K562 (cell line): ENCODE measurements around the gene CSNK1G1. TPM values are rescaled to one million over a fixed set of nuclear protein-coding genes. Genes with fewer than 3 reads are reported as not detected.

Experiments used
- C11orf30 ChIP-seq: fragments of 450-650 bp; IDR thresholded peaks from 2 replicates; pipeline ENCODE4 v1.6.1; 2016; ENCODE audit warnings: low read depth, mild to moderate bottlenecking
- CBX2 ChIP-seq: fragments of 200-600 bp; sonication (generic); IDR thresholded peaks from one replicate; pipeline ENCODE4 v1.6.1; 2012; ENCODE audit warnings: mild to moderate bottlenecking, low read length, inconsistent platforms; ENCODE audit not compliant: insufficient read depth, poor library complexity, severe bottlenecking
- ETV5 ChIP-seq: sonication (generic); formaldehyde crosslinking; IDR thresholded peaks from 2 replicates; pipeline ENCODE4 v1.4.0; 2020; ENCODE audit warnings: low read depth, mild to moderate bottlenecking, missing genetic modification reagents
- EWSR1 ChIP-seq: fragments of 450-650 bp; IDR thresholded peaks from 2 replicates; pipeline ENCODE4 v1.6.1; 2018; ENCODE audit warnings: borderline replicate concordance, mild to moderate bottlenecking, low read depth, moderate library complexity; ENCODE audit not compliant: partially characterized antibody
- FOXA1 ChIP-seq: fragments of 450-650 bp; IDR thresholded peaks from 2 replicates; pipeline ENCODE4 v1.6.1; 2016; ENCODE audit warnings: mild to moderate bottlenecking, borderline replicate concordance
- HNRNPLL ChIP-seq: fragments of 200-400 bp; formaldehyde crosslinking; IDR thresholded peaks from 2 replicates; pipeline ENCODE4 v1.6.1; 2017; ENCODE audit warnings: low read length, low read depth, mild to moderate bottlenecking; ENCODE audit not compliant: poor library complexity, severe bottlenecking
- KHSRP ChIP-seq: fragments of 450-650 bp; IDR thresholded peaks from 2 replicates; pipeline ENCODE4 v1.6.1; 2017
- KLF1 ChIP-seq: fragments of 450-650 bp; IDR thresholded peaks from 2 replicates; pipeline ENCODE4 v1.6.1; 2016; ENCODE audit warnings: missing genetic modification characterization, missing compliant biosample characterization
- KLF10 ChIP-seq: fragments of 250-450 bp; sonication (Bioruptor Pico); IDR thresholded peaks from 2 replicates; pipeline ENCODE4 v1.6.1; 2021; ENCODE audit warnings: matching md5 sums
- MEF2D ChIP-seq: conservative IDR thresholded peaks from 2 replicates; pipeline ENCODE4 v1.6.1; 2016; ENCODE audit warnings: low read depth, missing genetic modification characterization, missing compliant biosample characterization
- PYGO2 ChIP-seq: fragments of 450-650 bp; IDR thresholded peaks from 2 replicates; pipeline ENCODE4 v1.6.1; 2016; ENCODE audit warnings: mild to moderate bottlenecking, missing genetic modification characterization, moderate library complexity, missing compliant biosample characterization
- RBM34 ChIP-seq: fragments of 200-400 bp; formaldehyde crosslinking; IDR thresholded peaks from 2 replicates; pipeline ENCODE4 v1.6.1; 2018; ENCODE audit warnings: low read length, borderline replicate concordance; ENCODE audit not compliant: insufficient read depth
- SLC30A9 ChIP-seq: fragments of 250-450 bp; sonication (Bioruptor Pico); IDR thresholded peaks from 2 replicates; pipeline ENCODE4 v1.8.0; 2022; ENCODE audit warnings: mild to moderate bottlenecking, moderate library complexity
- SP2 ChIP-seq: IDR thresholded peaks from 2 replicates; pipeline ENCODE4 v1.6.1; 2011; ENCODE audit warnings: mild to moderate bottlenecking, low read depth, low read length, moderate library complexity; ENCODE audit not compliant: poor library complexity, severe bottlenecking; ENCODE audit errors: extremely low read depth
- TAL1 ChIP-seq: fragments of 450-650 bp; IDR thresholded peaks from 2 replicates; pipeline ENCODE4 v1.6.1; 2016; ENCODE audit warnings: mild to moderate bottlenecking
- TBP ChIP-seq: optimal IDR thresholded peaks from 2 replicates; pipeline ENCODE3; 2011; ENCODE audit warnings: low read depth, low read length, improper control_type of control experiment
- YY1 ChIP-seq, 3 experiments: IDR thresholded peaks; 2 replicates each; pipeline ENCODE4 v1.6.1; 2011; ENCODE audit warnings: low read length in 2 of 3, mild to moderate bottlenecking in 2 of 3, moderate library complexity in 2 of 3, borderline replicate concordance in 1 of 3, control low read depth in 1 of 3, low read depth in 1 of 3; ENCODE audit not compliant: insufficient read depth in 3 of 3, insufficient replicate concordance in 2 of 3, control insufficient read depth in 1 of 3, insufficient read length in 1 of 3; ENCODE audit errors: extremely low read depth in 1 of 3
- ZBED1 ChIP-seq: IDR thresholded peaks from 2 replicates; pipeline ENCODE4 v1.6.1; 2014
- ZKSCAN8 ChIP-seq: fragments of 200-800 bp; sonication (Bioruptor generic); IDR thresholded peaks from 2 replicates; pipeline ENCODE4 v1.6.1; 2016; ENCODE audit warnings: missing genetic modification characterization, missing compliant biosample characterization
- ZNF311 ChIP-seq: fragments of 250-450 bp; sonication (Bioruptor Pico); IDR thresholded peaks from 2 replicates; pipeline ENCODE4 v1.4.0; 2020; ENCODE audit warnings: mild to moderate bottlenecking, moderate library complexity
- ZNF347 ChIP-seq: fragments of 450-650 bp; formaldehyde crosslinking; IDR thresholded peaks from 2 replicates; pipeline ENCODE4 v1.4.0; 2020; ENCODE audit warnings: low read depth, mild to moderate bottlenecking, moderate library complexity
- ZNF41 ChIP-seq: fragments of 250-450 bp; sonication (Bioruptor Pico); conservative IDR thresholded peaks from 2 replicates; pipeline ENCODE4 v1.4.0; 2020; ENCODE audit warnings: mild to moderate bottlenecking
- ZNF507 ChIP-seq: conservative IDR thresholded peaks from 2 replicates; pipeline ENCODE4 v1.6.1; 2017; ENCODE audit warnings: missing genetic modification characterization, missing compliant biosample characterization
- ZNF561 ChIP-seq: fragments of 450-650 bp; formaldehyde crosslinking; conservative IDR thresholded peaks from 2 replicates; pipeline ENCODE4 v1.4.0; 2020; ENCODE audit warnings: mild to moderate bottlenecking, moderate library complexity
- ZNF668 ChIP-seq: fragments of 250-450 bp; sonication (Bioruptor Pico); IDR thresholded peaks from 2 replicates; pipeline ENCODE4 v1.8.0; 2022; ENCODE audit warnings: mild to moderate bottlenecking, inconsistent platforms
- ZNF764 ChIP-seq: fragments of 250-450 bp; sonication (Bioruptor Pico); IDR thresholded peaks from 2 replicates; pipeline ENCODE4 v1.4.0; 2020; ENCODE audit warnings: low read depth, mild to moderate bottlenecking, moderate library complexity
- polyA plus RNA-seq, 8 experiments: library from polyadenylated mRNA; depleted of rRNA in 4 of 8; stranded (reverse) in 5 of 8; unstranded in 3 of 8; fragments of >200 nt; fragmentation: Nextera tagmentation in 2 of 8; fragmentation: Illumina TruSeq in 1 of 8; extraction: Ambion mirVana in 2 of 8; extraction: Trizol in 1 of 8; gene quantifications; 2 replicates each; pipeline versions ENCODE4 v1.2.1 to v1.2.3, GENCODE V29; 2011 to 2014; ENCODE audit warnings: inconsistent platforms in 1 of 8, missing spikeins in 1 of 8
- total RNA-seq, 7 experiments: library from RNA; depleted of rRNA in 6 of 7; stranded (reverse); fragments of >200 nt in 6 of 7; fragmentation: Illumina TruSeq in 2 of 7; extraction: Trizol in 2 of 7; gene quantifications; 2 replicates each; pipeline versions ENCODE4 v1.2.1 to v1.2.3, GENCODE V29; 2011 to 2021; ENCODE audit warnings: low replicate concordance in 1 of 7
- TF ChIP-seq, protein P1 (sequence below): fragments of 250-450 bp; sonication (Bioruptor Pico); IDR thresholded peaks from 2 replicates; pipeline ENCODE4 v1.8.0; 2021; ENCODE audit warnings: mild to moderate bottlenecking, moderate library complexity
- TF ChIP-seq, protein P2 (sequence below): sonication (generic); formaldehyde crosslinking; IDR thresholded peaks from 2 replicates; pipeline ENCODE4 v1.8.0; 2022; ENCODE audit warnings: mild to moderate bottlenecking, missing genetic modification reagents

Gene CSNK1G1
- total and polyA plus RNA-seq, 9 of the 15 experiments (the other 6 are each of a cell fraction or from before 2014, with no cell fraction given): 4.5 to 18.5 (median 9.5) TPM

- TF ChIP-seq EWSR1: no peak
- no peak for TF ChIP-seq CBX2
- no peak for TF ChIP-seq KLF10 (CRISPR knock-in tag)
- no peak for TF ChIP-seq ZNF507 (tag)
- TF ChIP-seq ZNF311 (CRISPR knock-in tag): no peak
- no peak for TF ChIP-seq ZBED1
- TF ChIP-seq KLF1 (tag): no peak
- TF ChIP-seq RBM34: no peak
- TF ChIP-seq ZNF668 (CRISPR knock-in tag): no peak
- no peak for TF ChIP-seq ZNF41
- no peak for TF ChIP-seq YY1 (IDR thresholded peaks at IDR 0.05; ENCODE audit: borderline replicate concordance in 1 of 3, control insufficient read depth in 1 of 3, extremely low read depth in 1 of 3, insufficient read depth in 3 of 3, insufficient read length in 1 of 3, insufficient replicate concordance in 2 of 3, low read depth in 1 of 3, low read length in 2 of 3)
- TF ChIP-seq ETV5 (CRISPR knock-in tag): no peak
- TF ChIP-seq PYGO2: no peak
- peak; percentile 85 for TF ChIP-seq C11orf30
- TF ChIP-seq ZNF561 (CRISPR knock-in tag): no peak
- TF ChIP-seq SLC30A9 (CRISPR knock-in tag): no peak
- no peak for TF ChIP-seq SP2
- TF ChIP-seq, protein P1, sequence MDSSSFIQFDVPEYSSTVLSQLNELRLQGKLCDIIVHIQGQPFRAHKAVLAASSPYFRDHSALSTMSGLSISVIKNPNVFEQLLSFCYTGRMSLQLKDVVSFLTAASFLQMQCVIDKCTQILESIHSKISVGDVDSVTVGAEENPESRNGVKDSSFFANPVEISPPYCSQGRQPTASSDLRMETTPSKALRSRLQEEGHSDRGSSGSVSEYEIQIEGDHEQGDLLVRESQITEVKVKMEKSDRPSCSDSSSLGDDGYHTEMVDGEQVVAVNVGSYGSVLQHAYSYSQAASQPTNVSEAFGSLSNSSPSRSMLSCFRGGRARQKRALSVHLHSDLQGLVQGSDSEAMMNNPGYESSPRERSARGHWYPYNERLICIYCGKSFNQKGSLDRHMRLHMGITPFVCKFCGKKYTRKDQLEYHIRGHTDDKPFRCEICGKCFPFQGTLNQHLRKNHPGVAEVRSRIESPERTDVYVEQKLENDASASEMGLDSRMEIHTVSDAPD (CRISPR knock-in tag): no peak
- TF ChIP-seq FOXA1: no peak
- no peak for TF ChIP-seq ZNF347 (CRISPR knock-in tag)
- no peak for TF ChIP-seq ZNF764 (CRISPR knock-in tag)
- no peak for TF ChIP-seq TBP
- TF ChIP-seq, protein P2, sequence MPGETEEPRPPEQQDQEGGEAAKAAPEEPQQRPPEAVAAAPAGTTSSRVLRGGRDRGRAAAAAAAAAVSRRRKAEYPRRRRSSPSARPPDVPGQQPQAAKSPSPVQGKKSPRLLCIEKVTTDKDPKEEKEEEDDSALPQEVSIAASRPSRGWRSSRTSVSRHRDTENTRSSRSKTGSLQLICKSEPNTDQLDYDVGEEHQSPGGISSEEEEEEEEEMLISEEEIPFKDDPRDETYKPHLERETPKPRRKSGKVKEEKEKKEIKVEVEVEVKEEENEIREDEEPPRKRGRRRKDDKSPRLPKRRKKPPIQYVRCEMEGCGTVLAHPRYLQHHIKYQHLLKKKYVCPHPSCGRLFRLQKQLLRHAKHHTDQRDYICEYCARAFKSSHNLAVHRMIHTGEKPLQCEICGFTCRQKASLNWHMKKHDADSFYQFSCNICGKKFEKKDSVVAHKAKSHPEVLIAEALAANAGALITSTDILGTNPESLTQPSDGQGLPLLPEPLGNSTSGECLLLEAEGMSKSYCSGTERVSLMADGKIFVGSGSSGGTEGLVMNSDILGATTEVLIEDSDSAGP (CRISPR knock-in tag): no peak
- TF ChIP-seq ZKSCAN8 (CRISPR knock-in tag): no peak
- TF ChIP-seq HNRNPLL: no peak
- peak; percentile 92 for TF ChIP-seq TAL1
- TF ChIP-seq MEF2D: no peak
- no peak for TF ChIP-seq KHSRP
These were observed 139.1 kb downstream of the CSNK1G1 start (continued) for GRCh38 chr15:64216730-64217428.
